Activated CD4-positive, alpha-beta T cell treated with anti-CD3 and anti-CD28 coated beads, Interleukin-2, amount 50 U/mL, for 48 hours (primary cell): ENCODE results near the gene SMYD3.
A peak's percentile ranks its signal among the peaks of the same experiment; 100 is the strongest.

Source experiments
- DNase-seq, 2 experiments: peaks; one replicate each; pipeline ENCODE4 v3.0.0-alpha.2; 2020

The SMYD3 gene

DNA sequence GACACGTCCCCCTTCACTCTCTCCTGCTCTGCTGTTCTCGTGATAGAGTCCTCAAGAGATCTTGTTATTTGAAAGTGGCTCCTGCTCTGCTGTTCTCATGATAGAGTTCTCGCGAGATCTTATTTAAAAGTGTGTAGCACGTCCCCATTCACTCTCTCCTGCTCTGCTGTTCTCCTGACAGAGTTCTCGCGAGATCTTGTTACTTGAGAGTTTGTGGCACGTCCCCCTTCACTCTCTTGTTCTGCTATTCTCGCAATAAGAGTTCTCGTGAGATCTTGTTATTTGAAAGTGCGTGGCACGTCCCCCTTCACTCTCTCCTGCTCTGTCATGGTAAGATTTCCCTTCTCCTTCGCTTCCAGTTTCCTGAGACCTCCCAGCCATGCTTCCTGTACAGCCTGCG is 47.9 kb downstream of the SMYD3 start:
- no peak for DNase-seq

DNA sequence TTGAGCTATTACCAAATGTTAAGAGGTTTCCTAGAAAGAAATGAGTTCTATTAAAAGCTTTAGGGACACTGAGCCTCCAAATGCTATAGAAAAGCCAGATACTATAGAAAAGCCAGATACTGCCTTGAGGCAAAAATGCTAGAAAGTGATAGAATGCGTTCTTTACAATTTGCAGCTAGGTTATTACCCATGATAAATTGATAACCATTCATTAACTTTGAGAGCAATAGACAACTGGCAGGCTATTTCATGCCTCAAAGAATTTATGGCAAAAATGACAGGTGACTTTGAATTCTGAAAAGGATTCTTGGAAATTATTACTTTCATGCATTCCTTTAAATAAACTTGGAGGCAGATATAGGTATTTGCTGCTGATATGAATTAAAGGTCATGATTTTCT is 51.6 kb downstream of the SMYD3 start:
- DNase-seq, result no peak

DNA sequence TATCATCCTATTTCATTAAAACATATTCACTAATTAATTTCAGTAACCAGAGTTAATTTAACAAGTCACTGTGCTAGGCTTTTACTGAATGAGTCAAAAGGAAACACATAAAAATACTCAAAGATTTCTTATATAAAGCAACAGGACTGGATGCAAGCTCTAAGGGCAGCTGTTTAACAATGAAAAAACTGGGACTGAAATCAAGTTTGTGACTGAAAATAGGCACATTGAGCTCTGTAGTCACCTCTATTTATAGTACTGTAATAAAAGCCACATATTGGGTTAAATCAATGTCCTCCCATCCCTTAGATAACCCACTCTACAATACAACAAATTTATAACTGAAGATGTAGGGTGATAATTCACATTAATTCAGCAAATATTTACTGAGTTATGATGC is 52.4 kb downstream of the SMYD3 start:
- DNase-seq, result no peak

GRCh38 chr1:246450611-246451251 is 56.3 kb downstream of the SMYD3 start:
- DNase-seq, result no peak

DNA sequence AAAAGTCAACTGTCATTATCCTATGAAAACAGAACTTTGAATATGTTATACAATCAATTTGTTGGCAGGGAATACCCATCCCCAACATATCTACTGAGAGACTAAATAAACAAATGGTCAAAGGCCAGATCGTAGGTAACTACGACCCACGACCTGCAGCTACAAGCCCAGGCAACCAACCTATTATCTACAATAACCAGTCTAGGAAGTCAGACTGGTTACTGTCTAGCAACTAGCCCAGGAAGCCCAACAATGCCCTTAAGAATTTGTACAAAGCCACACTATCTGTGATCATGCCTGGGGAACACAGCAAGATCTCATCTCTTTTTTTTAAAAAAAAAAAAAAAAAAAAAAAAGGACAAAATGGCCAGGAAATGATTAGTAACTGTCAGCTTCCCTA is 58.7 kb downstream of the SMYD3 start:
- DNase-seq, result no peak

DNA sequence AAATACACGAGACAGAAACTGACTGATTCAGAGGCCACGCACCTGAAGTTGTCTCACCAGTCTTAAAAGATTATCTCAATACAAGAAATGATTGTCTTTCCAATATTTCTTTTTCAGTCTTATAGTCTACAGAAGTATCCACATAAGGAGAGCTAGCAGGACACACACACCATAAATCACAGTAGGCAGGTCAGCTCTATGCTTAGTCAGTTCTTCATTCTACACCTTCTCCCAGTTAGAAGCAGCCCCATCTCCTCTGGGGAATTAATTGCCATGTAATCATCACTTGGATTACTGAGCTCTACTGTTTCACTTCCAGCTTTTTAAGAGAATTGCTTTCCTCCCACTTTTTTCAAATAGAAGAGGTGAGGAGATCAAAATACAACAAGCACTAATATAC is 59.6 kb downstream of the SMYD3 start:
- no peak for DNase-seq

- DNase-seq, result no peak
Observed at GRCh38 chr1:246445503-246445902, 61.6 kb downstream of the SMYD3 start.

- DNase-seq, result no peak
Observed at GRCh38 chr1:246444617-246445016, 62.5 kb downstream of the SMYD3 start.

GRCh38 chr1:246437961-246438360 is 69.1 kb downstream of the SMYD3 start:
- no peak for DNase-seq

DNA sequence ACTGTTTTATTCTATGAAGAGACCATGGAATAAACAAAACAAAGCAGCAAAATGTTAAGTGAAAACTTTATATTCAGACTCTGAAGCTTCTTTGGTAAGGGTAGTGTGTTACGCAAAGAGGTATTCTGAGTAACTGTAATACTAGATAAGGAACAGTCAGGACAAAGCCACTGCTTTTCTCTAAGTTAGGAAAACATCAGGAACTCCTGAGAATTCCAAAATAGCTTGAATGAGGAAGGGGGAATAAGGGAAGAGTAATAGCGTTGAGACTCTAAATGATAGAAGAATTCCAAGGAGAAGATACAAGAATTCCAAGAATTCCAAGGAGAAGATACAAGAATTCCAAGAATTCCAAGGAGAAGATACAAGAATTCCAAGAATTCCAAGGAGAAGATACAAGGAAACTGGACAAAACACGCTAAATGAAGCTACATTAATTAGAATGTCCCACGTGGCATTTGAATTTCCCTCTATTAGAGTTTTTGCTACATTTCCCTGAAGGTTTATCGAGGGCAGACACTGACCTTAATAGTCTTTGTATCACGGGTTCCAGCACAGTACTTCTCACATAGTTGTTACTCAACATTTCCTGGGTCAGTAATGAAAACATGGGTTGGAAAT is 71.5 kb downstream of the SMYD3 start:
- DNase-seq, result no peak

GRCh38 chr1:246434335-246434734 is 72.7 kb downstream of the SMYD3 start:
- no peak for DNase-seq

DNA sequence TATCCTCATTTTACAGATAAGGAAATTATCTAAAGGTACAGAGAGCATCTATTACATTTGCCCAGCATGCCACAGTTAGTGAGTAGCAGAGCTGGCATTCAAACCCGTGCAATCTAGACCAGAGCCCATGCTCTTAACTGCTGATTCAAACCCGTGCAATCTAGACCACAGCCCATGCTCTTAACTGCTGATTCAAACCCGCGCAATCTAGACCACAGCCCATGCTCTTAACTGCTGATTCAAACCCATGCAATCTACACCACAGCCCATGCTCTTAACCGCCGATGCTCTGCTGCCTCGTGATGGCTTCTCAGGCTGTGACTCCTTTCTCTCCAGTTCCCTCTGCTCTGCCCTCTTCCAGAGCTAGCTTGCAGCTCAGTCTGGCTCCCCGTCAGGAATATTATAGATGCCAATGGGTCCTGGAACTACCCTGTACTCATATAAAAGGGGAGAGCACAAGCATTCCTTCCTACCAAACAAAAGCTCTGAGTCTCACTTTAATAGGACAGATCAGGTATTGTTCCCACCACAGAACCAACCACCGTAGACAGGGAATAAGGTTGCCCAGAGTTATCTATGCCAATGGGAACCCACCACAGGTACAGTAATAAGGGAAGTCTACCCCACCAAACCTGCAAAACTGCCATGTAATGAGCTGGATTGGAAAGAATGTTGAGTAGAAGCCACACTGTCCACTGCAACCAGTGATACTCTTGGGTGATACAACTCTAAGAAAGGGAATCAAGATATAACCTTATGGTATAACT is 78.4 kb downstream of the SMYD3 start:
- DNase-seq, result peak; percentile 40 to 52

DNA sequence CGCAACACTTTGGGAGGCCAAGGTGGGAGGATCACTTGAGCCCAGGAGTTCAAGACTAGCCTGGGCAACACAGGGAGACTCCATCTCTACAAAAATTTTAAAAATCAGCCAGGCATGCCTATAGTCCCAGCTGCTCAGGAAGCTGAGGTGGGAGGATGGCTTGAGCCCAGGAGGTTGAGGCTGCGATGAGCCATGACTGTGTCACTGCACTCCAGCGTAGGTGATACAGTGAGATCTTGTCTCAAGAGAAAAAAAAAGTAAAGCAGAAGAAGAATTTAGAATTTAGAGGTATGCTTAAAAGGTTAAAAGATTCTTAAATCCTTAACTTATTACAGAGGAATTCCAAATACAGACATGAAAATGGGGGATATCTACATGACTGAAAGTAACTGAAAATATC is 79.5 kb downstream of the SMYD3 start:
- no peak for DNase-seq

DNA sequence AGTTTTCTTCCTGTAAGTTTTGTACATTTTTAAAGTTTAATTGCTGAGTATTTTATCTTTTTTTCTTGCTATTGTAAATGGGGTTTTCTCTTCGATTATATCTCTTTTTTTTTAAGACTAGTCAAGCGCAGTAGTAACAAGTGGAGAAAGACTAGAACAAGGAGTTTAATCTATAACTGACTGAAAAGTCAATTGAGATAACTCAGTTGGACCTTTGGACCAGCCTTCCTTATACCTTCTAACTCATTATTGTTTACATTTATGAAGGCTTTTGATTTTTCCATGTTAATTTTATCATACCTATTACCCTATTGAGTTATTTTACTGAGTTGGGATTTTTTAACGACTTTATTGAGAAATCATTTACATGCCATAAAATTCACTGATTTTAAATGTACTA is 81.2 kb downstream of the SMYD3 start:
- no peak for DNase-seq

DNA sequence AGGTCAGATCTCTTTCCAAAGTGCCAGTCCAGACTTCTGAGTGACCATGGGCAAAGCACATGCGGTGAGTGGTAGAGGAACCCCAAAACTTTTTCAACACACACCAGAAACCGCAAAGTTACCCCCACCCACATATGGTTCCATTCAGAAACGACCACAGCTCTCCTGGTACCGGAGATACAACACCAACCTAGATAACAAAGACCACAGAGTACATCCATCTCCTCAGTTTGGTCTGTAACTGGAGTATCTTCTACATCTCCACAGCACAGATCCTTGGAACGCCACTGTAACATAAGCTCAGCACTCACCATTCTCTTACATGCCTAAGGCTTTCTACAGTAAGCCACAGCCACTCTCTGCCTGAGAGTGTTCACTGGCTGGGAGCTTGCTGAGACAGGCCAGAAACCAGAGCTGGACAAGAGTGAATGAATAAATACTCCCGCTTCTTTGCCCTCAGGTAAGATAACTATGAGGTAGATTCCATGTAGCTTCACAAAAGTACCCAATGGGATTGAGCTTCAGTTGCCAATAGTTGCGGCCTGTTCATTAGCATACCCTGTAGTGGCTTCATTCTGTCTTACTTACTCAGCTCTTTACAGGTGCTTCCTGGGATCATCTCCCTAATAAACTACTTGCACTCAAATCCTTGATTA is 81.8 kb downstream of the SMYD3 start:
- DNase-seq, result no peak

- no peak for DNase-seq
Observed at GRCh38 chr1:246420300-246420699, 86.8 kb downstream of the SMYD3 start.

DNA sequence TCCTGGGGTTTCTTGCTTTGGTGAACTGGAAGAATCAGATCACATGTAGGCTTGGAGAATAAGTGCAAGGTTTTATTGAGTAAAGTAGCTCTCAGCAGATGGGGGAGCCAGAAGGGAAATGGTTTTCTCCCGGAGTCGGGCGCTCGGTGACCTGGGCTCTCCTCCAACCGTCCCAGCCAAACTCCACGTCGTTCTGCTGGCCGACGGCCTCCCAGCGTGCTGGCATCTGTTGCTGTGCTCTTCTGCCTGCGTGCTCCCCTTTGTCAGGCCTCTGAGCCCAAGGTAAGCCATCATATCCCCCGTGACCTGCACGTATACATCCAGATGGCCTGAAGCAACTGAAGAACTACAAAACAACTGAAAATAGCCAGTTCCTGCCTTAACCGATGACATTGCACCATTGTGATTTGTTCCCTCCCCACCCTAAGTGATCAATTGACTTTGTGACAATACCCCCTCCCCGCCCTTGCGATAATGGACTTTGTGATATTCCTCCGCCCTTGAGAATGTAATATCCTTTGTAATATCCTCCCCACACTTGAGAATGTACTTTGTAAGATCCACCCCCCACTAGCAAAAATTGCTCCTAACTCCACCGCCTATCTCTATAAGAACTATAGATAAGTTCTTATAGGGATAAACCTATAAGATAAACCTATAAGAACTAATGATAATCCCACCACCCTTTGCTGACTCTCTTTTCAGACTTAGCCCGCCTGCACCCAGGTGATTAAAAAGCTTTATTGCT is 88.3 kb downstream of the SMYD3 start:
- DNase-seq, result no peak

GRCh38 chr1:246417813-246418564 is 89.1 kb downstream of the SMYD3 start:
- no peak for DNase-seq

GRCh38 chr1:246417152-246417812 is 89.8 kb downstream of the SMYD3 start:
- DNase-seq, result no peak

DNA sequence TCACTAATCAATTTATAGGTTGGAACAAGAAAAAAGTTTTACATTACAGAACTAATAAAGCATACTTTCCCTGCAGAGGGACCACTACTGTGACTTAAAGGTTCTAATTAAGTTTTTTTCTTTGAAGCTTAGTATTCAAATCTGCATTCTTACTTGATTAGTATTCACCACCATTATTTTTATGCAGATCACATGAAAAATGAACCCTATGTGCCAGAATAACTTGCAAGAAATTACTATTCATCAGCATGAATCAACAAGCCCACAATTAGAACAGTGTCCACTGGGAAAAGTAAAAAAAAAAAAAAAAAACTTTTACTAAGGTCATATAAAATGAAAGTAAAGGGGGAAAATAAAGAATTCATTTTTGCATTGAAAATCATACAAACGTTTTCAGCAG is 90.8 kb downstream of the SMYD3 start:
- DNase-seq, result no peak

DNA sequence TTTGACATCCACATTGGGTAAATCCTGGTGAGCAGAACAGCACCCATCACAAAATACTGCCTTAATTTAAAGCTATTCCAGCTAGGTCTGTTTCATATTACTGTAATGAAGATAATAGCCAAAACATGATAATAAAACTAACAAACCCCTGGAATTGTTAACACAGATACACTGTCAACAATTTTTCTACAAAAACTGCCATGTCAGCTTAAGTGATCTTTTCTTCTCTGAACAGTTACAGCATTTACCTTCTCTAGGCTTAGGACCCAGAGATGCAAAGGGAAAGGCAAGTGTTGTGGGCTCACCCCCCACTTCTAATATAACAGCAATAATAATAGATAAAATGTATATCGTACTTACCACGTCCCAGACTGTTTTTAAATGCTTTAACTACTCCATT is 92.1 kb downstream of the SMYD3 start:
- DNase-seq, result no peak

GRCh38 chr1:246413430-246413829 is 93.6 kb downstream of the SMYD3 start:
- no peak for DNase-seq
